Activated T-cell treated with anti-CD3 and anti-CD28 coated beads for 24 hours (primary cell): ENCODE results near the gene FBXL7.

Experiments used
- DNase-seq: peaks from one replicate; pipeline ENCODE4 v3.0.0-alpha.2; 2020; ENCODE audit warnings: low read depth

FBXL7 gene

GRCh38 chr5:15889001-15889400 is 389.0 kb downstream of the FBXL7 start:
- DNase-seq = no peak

GRCh38 chr5:15893866-15894265 is 393.9 kb downstream of the FBXL7 start:
- no peak for DNase-seq

DNA sequence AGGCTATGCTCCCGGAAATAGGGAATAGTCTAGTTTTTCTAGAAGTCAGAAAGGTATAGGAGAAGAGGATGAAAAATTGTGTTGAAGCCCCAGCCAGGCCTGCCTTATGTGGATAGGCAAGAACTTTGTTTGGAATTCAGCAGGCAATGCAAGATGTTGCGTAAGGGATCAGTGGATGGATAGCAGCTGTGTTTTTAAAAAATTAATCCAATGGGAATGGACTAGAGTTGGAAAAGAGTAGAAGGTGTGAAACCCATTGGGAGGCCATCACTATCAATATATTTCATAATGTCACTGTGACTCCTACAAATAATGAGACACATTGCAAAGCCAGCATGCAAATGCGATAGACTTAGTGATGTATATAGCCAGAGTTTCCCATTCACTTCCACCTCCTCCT is 397.7 kb downstream of the FBXL7 start:
- DNase-seq = no peak

- no peak for DNase-seq
Observed at GRCh38 chr5:15898641-15899040, 398.7 kb downstream of the FBXL7 start.

DNA sequence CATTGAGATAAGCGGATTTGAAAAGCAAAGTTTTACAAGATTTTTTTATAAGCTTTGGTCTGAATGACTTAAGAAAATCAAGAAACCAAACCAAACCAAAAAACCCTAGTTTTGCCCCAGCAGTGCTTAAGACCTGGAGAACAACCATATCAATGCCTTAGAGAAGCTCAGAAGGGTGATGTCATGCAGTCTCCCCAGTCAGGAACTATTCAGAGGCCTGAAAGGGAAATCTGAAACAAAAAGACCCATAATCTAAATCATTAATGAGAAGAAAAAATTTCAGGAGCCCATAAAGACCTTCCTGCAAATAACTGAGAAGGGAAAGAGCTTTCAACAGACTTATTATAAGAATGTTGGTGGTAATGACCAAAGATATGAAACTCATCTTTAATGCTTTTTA is 399.5 kb downstream of the FBXL7 start:
- no peak for DNase-seq

DNA sequence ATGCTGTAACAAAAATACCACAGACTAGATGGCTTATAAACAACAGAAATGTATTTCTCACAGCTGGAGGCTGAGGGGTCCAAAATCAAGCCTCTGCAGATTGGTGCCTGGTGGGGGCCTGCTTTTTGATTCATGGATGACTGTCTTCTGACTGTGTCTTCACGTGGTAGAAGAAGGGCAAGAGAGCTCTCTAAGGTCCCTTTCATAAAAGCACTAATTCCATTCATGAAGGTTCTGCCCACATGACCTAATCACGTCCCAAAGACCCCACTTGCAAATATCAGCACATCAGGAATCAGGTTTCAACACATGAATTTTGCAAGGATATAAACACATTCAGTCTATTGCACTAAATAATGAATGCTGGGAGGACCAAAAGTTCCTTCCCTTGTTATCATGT is 401.2 kb downstream of the FBXL7 start:
- DNase-seq = no peak

- DNase-seq = no peak
Observed at GRCh38 chr5:15902066-15902465, 402.1 kb downstream of the FBXL7 start.

DNA sequence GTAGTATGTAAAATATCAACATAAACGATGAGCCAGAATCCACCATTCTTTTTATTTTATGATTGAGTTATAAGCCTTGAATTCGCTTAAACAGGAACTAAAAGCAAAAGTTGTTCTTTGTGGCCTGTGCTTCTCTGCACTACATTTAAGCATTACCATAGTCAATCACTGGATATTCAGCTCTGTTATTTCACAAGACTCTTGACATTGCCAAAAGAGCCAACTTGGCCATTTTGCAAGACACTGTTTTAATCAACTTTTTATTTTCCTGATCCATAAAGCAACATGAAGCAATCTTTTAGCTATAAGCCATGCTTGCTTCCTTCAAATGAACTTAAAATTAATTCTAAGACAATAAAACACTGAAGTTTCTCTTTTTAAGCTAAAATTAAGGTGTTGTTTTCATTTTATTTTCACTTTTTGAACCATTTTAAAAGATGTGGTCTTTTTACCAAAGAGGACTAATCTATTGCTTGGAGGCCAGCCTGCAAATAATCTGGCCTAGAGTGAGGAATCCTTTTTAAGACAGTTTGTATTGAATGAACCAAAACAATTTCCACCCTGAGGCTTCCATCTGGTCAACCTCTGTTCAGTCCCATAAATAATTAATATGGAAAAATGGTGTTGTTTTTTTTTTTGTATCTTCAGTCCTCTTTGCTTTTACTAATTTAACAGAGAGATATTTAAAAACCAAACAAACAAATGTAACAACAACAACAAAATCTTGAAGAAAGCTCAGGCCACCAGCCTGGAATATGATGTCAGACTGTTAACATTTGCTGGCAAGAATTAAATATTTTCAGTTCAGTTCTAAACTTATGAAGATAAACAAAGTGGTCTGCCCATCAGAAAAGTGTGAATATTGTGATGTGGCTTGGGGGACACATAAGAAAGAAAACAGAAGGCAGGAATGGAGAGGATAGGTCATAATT is 405.2 kb downstream of the FBXL7 start:
- DNase-seq = no peak

- no peak for DNase-seq
Observed at GRCh38 chr5:15914638-15915037, 414.7 kb downstream of the FBXL7 start.

DNA sequence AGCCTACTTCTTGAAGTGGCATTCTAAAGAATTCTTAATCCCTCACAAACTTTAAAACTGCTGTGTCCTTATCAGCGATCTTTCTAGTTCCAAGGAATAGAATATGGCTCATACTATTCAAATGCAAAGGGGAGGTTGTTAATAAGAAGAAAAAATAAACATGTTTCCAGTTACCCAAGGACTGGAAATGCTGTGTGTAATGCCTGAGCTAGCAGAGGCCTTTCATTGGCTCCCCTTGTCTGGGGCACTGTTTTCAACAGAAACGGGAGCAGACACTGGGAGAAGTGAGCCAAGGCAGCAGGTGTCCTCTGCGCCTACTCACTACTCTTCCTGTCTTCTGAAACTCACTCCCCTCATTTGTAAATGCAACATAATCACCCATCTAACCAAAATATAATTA is 426.6 kb downstream of the FBXL7 start:
- DNase-seq = no peak

GRCh38 chr5:15927710-15928380 is 427.9 kb downstream of the FBXL7 start:
- DNase-seq = no peak

DNA sequence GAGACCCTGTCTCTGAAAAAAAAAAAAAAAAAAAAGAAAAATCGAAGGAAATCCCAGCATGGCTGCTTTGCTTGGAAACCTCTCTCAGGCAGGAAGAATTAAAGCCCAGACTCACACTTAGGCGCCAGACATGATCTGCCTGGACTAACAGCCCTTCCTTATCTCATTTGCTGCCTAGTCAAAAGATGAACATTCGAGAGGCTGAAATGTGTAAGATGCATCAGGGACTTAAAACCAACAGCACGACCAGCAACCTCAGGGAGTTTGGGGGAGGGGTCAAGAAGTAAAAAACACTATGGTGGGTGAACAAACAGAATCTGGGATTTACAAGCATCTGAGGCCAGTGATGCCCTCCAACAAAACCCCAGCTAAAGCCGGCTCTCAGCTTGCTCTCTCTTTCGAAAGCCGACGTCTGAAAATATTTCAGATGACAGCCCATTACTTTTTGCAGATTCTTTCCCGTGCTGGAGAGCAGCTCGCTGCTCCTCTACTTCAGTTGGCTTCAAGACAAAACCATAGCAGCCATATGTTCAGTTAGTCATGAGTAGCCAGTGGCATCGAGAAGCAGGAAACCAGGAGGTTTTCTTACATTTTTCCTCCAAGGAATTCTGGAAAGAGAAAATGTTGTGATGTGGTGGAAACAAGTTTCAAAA is 429.8 kb downstream of the FBXL7 start:
- no peak for DNase-seq

GRCh38 chr5:15932066-15932465 is 432.1 kb downstream of the FBXL7 start:
- no peak for DNase-seq

DNA sequence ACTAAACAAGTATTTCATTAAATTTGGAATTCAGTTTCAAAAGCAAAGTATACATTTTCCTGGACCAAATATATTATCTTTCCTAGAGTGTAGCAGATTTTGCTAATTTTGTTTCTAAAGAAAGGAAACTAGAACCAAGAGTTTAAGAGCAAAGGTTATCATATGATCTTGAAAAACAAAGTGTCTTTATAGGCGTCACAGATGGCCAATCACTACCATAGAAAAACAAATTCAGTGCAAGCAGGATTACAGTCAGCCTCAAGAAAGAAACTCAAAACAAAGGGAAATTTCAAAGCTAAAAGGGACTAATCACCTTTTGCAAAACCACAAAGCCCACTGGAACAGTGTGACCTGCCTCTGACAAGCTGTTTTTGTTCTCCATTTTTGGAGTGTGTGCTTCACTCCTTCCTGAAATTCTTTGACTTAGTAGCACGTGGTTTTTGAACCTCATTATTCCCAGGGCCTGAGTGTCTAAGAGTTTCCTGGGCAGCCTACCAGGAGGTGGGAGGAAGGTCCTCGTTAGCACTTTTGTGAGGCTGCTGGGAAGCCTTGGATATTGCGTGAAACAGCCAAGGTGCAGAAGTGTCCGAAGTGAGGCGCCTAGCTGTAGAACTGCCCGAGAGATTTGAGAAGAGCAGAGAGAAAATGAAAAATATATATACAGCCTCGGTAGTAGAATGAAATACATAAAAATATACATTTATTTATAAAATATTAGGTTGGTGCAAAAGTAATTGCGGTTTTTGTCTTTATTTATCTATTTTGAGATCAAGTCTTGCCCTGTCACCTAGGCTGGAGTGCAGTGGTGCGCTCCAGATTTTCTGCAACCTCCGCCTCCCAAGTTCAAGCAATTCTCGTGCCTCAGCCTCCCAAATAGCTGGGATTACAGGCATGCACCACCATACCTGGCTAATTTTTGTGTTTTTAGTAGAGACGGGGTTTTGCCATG is 433.6 kb downstream of the FBXL7 start:
- DNase-seq = no peak

- DNase-seq = no peak
Observed at GRCh38 chr5:15936505-15937245, 436.7 kb downstream of the FBXL7 start.

DNA sequence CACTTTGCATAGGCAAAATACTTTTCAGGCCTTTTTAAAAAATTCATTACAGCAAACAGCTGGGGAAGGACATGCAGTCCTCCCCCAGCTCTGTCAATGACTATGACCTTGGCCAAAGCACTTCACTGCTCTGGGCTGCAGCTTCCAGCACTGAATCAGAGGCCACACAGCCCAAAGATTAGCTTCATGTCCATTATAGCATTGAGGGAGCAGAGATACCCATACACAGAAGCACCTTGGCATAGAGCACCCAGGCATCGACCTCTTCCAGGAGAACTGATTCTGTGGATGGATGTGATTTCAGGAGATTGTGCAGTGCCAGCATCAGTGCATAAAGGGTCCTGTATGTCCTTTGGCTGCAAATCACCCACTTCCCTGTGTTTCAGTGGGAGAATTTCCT is 437.7 kb downstream of the FBXL7 start:
- no peak for DNase-seq

DNA sequence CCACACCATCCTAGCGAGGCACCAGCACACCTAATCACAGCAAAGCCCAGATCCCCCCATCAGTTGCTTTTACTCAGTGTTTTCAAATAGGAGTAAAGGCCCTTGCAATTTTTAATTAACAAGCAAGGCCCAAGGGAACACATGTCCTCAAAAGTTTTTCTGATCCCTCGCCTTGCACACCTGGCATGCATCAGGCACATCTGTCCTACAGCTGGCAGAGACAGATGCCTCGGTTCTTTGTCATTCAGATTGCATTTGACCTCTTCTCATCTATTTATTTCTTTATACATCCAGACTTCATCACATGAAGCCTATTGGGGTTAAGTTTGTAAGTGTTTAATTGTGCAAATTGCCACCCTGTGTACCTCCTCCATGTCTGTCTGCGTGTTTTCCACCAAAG is 438.2 kb downstream of the FBXL7 start:
- DNase-seq = no peak

DNA sequence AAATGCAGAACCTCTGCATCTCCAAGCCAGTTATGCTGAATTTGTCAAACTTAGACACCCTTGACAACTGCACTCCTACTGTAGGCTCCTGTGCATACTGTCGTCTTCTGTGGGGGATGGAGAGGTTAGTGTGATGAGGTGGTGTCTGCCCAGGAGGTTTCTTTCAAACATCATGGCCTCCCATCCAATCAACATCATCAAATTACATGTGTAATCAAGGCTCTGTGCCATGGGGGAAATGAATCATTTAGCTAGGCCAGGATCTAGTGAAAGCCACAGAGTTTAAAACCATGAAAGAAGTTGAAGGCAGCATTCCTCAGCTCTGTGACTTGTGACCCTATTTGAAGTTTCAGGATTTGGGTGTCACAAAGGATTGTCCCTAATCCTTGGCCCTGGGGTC is 439.0 kb downstream of the FBXL7 start:
- DNase-seq = no peak

- DNase-seq = no peak
Observed at GRCh38 chr5:15940905-15941304, 440.9 kb downstream of the FBXL7 start.

GRCh38 chr5:15943487-15943886 is 443.5 kb downstream of the FBXL7 start:
- DNase-seq = no peak

DNA sequence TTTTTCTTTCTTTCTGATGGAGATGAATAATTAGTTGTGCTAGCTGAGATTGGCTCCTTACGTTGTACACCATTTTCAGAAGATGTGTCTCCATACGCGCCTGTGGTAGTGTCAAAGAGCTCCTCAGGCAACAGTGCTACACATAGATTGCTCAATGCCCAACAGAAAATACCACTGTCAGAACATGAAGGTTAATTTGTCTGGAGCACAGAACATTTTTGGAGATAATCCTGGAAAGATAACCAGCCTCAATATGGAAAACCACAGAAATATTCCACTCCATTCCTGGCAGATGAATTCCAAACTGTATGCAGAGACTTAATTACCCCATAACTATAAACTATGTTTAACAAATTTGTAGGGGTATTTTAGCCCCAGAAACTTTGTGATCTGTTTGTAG is 446.0 kb downstream of the FBXL7 start:
- DNase-seq = no peak
